Astrocyte of the hippocampus (primary cell): ENCODE results near the gene KRTAP17-1.

Experiments
- DNase-seq: peaks from one replicate; pipeline ENCODE4 v3.0.0; 2011; ENCODE audit warnings: low read depth, low spot score

Gene KRTAP17-1

GRCh38 chr17:41333098-41333497 lies 17.6 kb upstream of the KRTAP17-1 start:
- no peak for DNase-seq

GRCh38 chr17:41332239-41332638 lies 16.7 kb upstream of the KRTAP17-1 start:
- no peak for DNase-seq

- no peak for DNase-seq
These were observed 16.1 kb upstream of the KRTAP17-1 start for GRCh38 chr17:41331606-41332005.

- peak; percentile 59 for DNase-seq
These were observed 13.9 kb upstream of the KRTAP17-1 start for GRCh38 chr17:41329279-41329948.

- DNase-seq = no peak
These were observed 12.7 kb upstream of the KRTAP17-1 start for GRCh38 chr17:41328207-41328606.

GRCh38 chr17:41327411-41328120 lies 12.1 kb upstream of the KRTAP17-1 start:
- no peak for DNase-seq

- no peak for DNase-seq
These were observed 10.9 kb upstream of the KRTAP17-1 start for GRCh38 chr17:41326173-41327145.

- no peak for DNase-seq
These were observed 10.1 kb upstream of the KRTAP17-1 start for GRCh38 chr17:41325611-41326010.

GRCh38 chr17:41325126-41325525 lies 9.6 kb upstream of the KRTAP17-1 start:
- no peak for DNase-seq

- no peak for DNase-seq
These were observed 8.9 kb upstream of the KRTAP17-1 start for GRCh38 chr17:41324180-41325075.

- DNase-seq = no peak
These were observed 7.7 kb upstream of the KRTAP17-1 start for GRCh38 chr17:41322903-41323895.

GRCh38 chr17:41322094-41322902 lies 6.8 kb upstream of the KRTAP17-1 start:
- DNase-seq = peak; percentile 72

- DNase-seq = no peak
These were observed 2.7 kb upstream of the KRTAP17-1 start for GRCh38 chr17:41318231-41318630.

GRCh38 chr17:41315814-41316445 lies 420 bp upstream of the KRTAP17-1 start:
- no peak for DNase-seq

GRCh38 chr17:41311111-41311510 lies 4.4 kb downstream of the KRTAP17-1 start:
- no peak for DNase-seq

GRCh38 chr17:41308918-41309359 lies 6.6 kb downstream of the KRTAP17-1 start, which contains the start of gene KRTAP16-1:
Gene KRTAP16-1, minus strand, starts transcription at chr17:41309309. Its CDS starts 56 bp downstream, at chr17:41309253.
- no peak for DNase-seq

- no peak for DNase-seq
These were observed 7.1 kb downstream of the KRTAP17-1 start for GRCh38 chr17:41308251-41308917.

- peak; percentile 60 for DNase-seq
These were observed 7.9 kb downstream of the KRTAP17-1 start for GRCh38 chr17:41307647-41308046.
